Measurements from ENCODE around the gene IGSF23. TPM values are rescaled to one million over a fixed set of nuclear protein-coding genes. Genes with fewer than 3 reads are reported as not detected.

IGSF23 gene
- total RNA-seq: not detected
- polyA plus RNA-seq (2013, experiment 1 of 2): not detected
- polyA plus RNA-seq (2013, experiment 2 of 2): not detected
- long read RNA-seq, experiment 1: 0 reads
- long read RNA-seq, experiment 2: 0 reads
- long read RNA-seq, experiment 3: 0 reads
- long read RNA-seq, experiment 4: 0 reads

GRCh38 chr19:44613295-44614178 lies at the start of gene IGSF23:
Gene IGSF23 (plus strand): TSS chr19:44613563. CDS start chr19:44613646, 83 bp downstream.
- H3K36me3 ChIP-seq (ENCODE audit: control insufficient read depth, insufficient read depth, low read length): no peaks in the 10 kb centered on the region
- H3K4me3 Mint-ChIP-seq: no peak within 1 kb of the TSS
- no peak within 1 kb of the TSS for H3K9ac ChIP-seq (ENCODE audit: extremely low read depth, low read length, poor library complexity, severe bottlenecking)
- no peak for TF ChIP-seq CTCF (conservative IDR thresholded peaks at IDR 0.05)
- peaks cover 2% of the 10 kb centered on the region for H3K4me1 Mint-ChIP-seq
- H3K4me1 ChIP-seq (ENCODE audit: control insufficient read depth, insufficient read depth, low read length): peaks cover 2% of the 10 kb centered on the region
- H3K9me3 ChIP-seq (ENCODE audit: control insufficient read depth, low read length): no peaks in the 10 kb centered on the region
- no peak within 1 kb of the TSS for H3K27ac Mint-ChIP-seq
- H3K9me3 Mint-ChIP-seq: no peaks in the 10 kb centered on the region
- H3K27ac ChIP-seq (ENCODE audit: low read depth, low read length): no peak within 1 kb of the TSS
- WGBS, 2 experiments (ENCODE audit: insufficient coverage in 1 of 2, insufficient read length in 1 of 2): 92 to 96% methylated on average over 13 to 25 of the region's 25 CpGs
- no peaks in the 10 kb centered on the region for H3K27me3 ChIP-seq (ENCODE audit: control insufficient read depth, insufficient read depth, low read length, poor library complexity, severe bottlenecking)
- H3K27me3 Mint-ChIP-seq (ENCODE audit: insufficient read depth): no peaks in the 10 kb centered on the region
- no peak for DNase-seq
- no peaks in the 10 kb centered on the region for H3K36me3 Mint-ChIP-seq (ENCODE audit: low read depth)
- H3K4me3 ChIP-seq (ENCODE audit: low read length): no peak within 1 kb of the TSS

GRCh38 chr19:44566984-44567383 lies 46.4 kb upstream of the IGSF23 start:
- DNase-seq: no peak
- TF ChIP-seq CTCF (conservative IDR thresholded peaks at IDR 0.05): no peak
- Histone ChIP-seq H3K9me3 (ENCODE audit: control insufficient read depth, low read length) (no peaks in the 10 kb centered on the region), H3K4me1 (ENCODE audit: control insufficient read depth, insufficient read depth, low read length) (no peaks in the 10 kb centered on the region), H3K9ac (ENCODE audit: extremely low read depth, low read length, poor library complexity, severe bottlenecking) (no peak overlapping the region), H3K4me3 (ENCODE audit: low read length) (no peak overlapping the region), H3K36me3 (ENCODE audit: control insufficient read depth, insufficient read depth, low read length) (no peaks in the 10 kb centered on the region), H3K27me3 (ENCODE audit: control insufficient read depth, insufficient read depth, low read length, poor library complexity, severe bottlenecking) (peaks cover 4% of the 10 kb centered on the region), H3K27ac (ENCODE audit: low read depth, low read length) (no peak overlapping the region)
- Mint-ChIP-seq H3K4me3 (no peak overlapping the region), H3K36me3 (ENCODE audit: low read depth) (no peaks in the 10 kb centered on the region), H3K27me3 (ENCODE audit: insufficient read depth) (peaks cover 3% of the 10 kb centered on the region), H3K4me1 (no peaks in the 10 kb centered on the region), H3K9me3 (no peaks in the 10 kb centered on the region), H3K27ac (no peak overlapping the region)
- 50 to 78% methylated on average over 2 to 4 of the region's 5 CpGs for WGBS, 2 experiments (ENCODE audit: insufficient coverage in 1 of 2, insufficient read length in 1 of 2)

GRCh38 chr19:44567745-44568144 lies 45.6 kb upstream of the IGSF23 start:
- H3K4me3 Mint-ChIP-seq: no peak overlapping the region
- H3K36me3 Mint-ChIP-seq (ENCODE audit: low read depth): no peaks in the 10 kb centered on the region
- 85 to 88% methylated on average over 2 of the region's 2 CpGs for WGBS, 2 experiments (ENCODE audit: insufficient coverage in 1 of 2, insufficient read length in 1 of 2)
- no peak for DNase-seq
- H3K4me1 Mint-ChIP-seq: peaks cover 4% of the 10 kb centered on the region
- no peak overlapping the region for H3K27ac Mint-ChIP-seq
- Histone ChIP-seq H3K9ac (ENCODE audit: extremely low read depth, low read length, poor library complexity, severe bottlenecking) (no peak overlapping the region), H3K4me1 (ENCODE audit: control insufficient read depth, insufficient read depth, low read length) (no peaks in the 10 kb centered on the region), H3K9me3 (ENCODE audit: control insufficient read depth, low read length) (no peaks in the 10 kb centered on the region), H3K36me3 (ENCODE audit: control insufficient read depth, insufficient read depth, low read length) (no peaks in the 10 kb centered on the region), H3K27ac (ENCODE audit: low read depth, low read length) (no peak overlapping the region), H3K27me3 (ENCODE audit: control insufficient read depth, insufficient read depth, low read length, poor library complexity, severe bottlenecking) (peaks cover 4% of the 10 kb centered on the region), H3K4me3 (ENCODE audit: low read length) (no peak overlapping the region)
- no peaks in the 10 kb centered on the region for H3K9me3 Mint-ChIP-seq
- peaks cover 3% of the 10 kb centered on the region for H3K27me3 Mint-ChIP-seq (ENCODE audit: insufficient read depth)
- TF ChIP-seq CTCF (conservative IDR thresholded peaks at IDR 0.05): no peak
